DMS114 treated with DMSO at 0.1 percent for 48 hours (cell line): ENCODE data around the gene BBS7.

Source experiments
- DNase-seq: peaks from one replicate; lab custom pipeline; 2025; ENCODE audit not compliant: unreplicated experiment; lab: John Stamatoyannopoulos, UW

The BBS7 gene

GRCh38 chr4:121869841-121870822 lies at the start of gene BBS7:
Gene BBS7 (minus strand): TSS chr4:121870474. CDS start chr4:121870313, 161 bp downstream.
- DNase-seq: peak; percentile 86

GRCh38 chr4:121913667-121914066 lies 43.4 kb upstream of the BBS7 start:
- DNase-seq: no peak

- no peak for DNase-seq
These were observed 38.1 kb upstream of the BBS7 start for GRCh38 chr4:121908346-121908745.

GRCh38 chr4:121900132-121900983 lies 30.1 kb upstream of the BBS7 start:
- DNase-seq: peak; percentile 32

- DNase-seq: no peak
These were observed 27.9 kb upstream of the BBS7 start for GRCh38 chr4:121898150-121898549.

GRCh38 chr4:121888134-121888533 lies 17.9 kb upstream of the BBS7 start:
- DNase-seq: no peak

GRCh38 chr4:121885115-121885514 lies 14.8 kb upstream of the BBS7 start:
- no peak for DNase-seq

GRCh38 chr4:121881158-121881557 lies 10.9 kb upstream of the BBS7 start:
- DNase-seq: no peak

- DNase-seq: no peak
These were observed 8.9 kb upstream of the BBS7 start for GRCh38 chr4:121879135-121879534.

GRCh38 chr4:121877041-121877773 lies 6.9 kb upstream of the BBS7 start:
- no peak for DNase-seq

- DNase-seq: no peak
These were observed 5.8 kb upstream of the BBS7 start for GRCh38 chr4:121876070-121876469.

GRCh38 chr4:121875652-121876051 lies 5.4 kb upstream of the BBS7 start:
- no peak for DNase-seq

- no peak for DNase-seq
These were observed 3.3 kb upstream of the BBS7 start for GRCh38 chr4:121873604-121874003.

GRCh38 chr4:121863799-121864198 lies 6.5 kb downstream of the BBS7 start:
- no peak for DNase-seq

- DNase-seq: no peak
These were observed 8.8 kb downstream of the BBS7 start for GRCh38 chr4:121861426-121861825.

- no peak for DNase-seq
These were observed 10.2 kb downstream of the BBS7 start for GRCh38 chr4:121860121-121860520.

- DNase-seq: no peak
These were observed 18.9 kb downstream of the BBS7 start for GRCh38 chr4:121851354-121851753.

GRCh38 chr4:121846662-121847061 lies 23.6 kb downstream of the BBS7 start:
- no peak for DNase-seq

- no peak for DNase-seq
These were observed 27.4 kb downstream of the BBS7 start for GRCh38 chr4:121842862-121843261.

- DNase-seq: no peak
These were observed 32.1 kb downstream of the BBS7 start for GRCh38 chr4:121838136-121838535.

- no peak for DNase-seq
These were observed 40.8 kb downstream of the BBS7 start for GRCh38 chr4:121829511-121829910.
